NCI-H526 treated with DMSO at 0.1 percent for 48 hours (cell line): ENCODE results near the gene RCAN2.

ENCODE experiments used
- DNase-seq: peaks from one replicate; lab custom pipeline; 2025; lab: John Stamatoyannopoulos, UW

Gene RCAN2

DNA sequence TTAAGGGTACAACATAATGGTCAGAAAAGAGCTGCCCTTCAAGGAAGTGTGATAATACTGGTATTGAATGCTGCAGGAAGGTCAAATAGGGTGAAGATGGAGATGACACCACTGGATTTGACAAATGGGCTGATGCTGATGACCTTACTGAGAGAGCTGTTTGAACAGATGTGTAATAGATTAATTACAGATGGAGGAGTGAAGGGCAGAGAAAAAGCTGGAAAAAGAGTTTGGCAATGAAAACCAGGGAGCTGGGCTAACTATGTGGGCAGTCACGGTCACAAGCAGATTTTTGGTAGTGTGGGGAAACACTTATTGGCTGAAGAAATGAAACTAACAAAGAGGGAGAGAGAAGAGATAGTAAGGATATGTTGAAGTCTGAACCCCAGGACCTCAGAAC, 236.9 kb downstream of the RCAN2 start:
- DNase-seq, result no peak

DNA sequence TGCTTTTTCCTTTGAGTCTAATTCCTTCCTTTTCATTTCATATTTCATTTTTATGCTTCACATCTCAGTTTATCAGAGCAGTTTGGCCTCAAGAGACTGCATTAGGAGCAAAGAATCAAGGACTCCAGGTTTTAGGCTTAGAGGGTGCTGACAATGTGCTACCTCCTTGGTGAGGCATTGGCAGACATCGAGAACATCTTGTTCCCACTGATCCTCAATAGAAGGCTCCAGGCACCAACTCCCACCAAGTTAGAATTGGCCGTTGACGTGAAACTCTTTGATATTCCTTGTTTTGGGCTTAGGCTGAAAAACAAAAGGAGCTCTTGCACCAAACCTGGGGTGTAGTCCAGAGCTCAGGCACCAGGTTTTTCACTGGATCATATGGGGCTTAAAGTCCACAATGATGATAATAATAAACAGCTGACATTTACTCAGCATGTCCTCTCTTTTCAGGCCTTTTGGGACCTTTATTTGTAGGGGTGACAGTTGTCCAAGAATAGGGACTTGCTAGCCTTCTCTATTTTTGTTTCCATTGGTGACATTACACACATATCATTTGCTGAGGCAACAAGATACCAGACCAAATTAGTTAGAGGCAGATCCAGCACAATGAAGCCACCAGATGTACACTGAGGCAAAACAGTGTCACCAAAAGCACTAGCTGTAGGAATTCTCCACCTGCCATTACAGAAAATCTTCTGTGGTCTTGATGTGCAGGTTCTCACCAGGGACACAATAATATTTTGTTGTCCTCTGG, 239.5 kb downstream of the RCAN2 start:
- no peak for DNase-seq

DNA sequence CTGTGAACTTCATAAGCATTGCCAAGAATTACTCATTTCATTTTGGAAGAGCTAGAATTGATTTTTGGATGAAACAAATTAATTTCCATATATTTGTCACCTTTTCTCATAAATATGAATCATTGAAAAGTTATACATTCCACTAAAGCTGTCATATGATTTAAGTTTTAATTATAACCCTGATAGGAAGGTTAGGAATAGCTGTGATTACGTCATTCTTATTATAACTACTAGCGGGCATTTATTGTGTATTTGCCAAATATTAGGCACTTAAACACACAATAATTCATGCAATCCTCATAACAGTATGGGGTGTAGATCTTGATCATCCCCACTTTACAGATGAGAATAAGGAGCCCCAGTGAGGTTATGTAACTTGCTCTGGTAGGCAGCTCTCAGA, 243.1 kb downstream of the RCAN2 start:
- no peak for DNase-seq

DNA sequence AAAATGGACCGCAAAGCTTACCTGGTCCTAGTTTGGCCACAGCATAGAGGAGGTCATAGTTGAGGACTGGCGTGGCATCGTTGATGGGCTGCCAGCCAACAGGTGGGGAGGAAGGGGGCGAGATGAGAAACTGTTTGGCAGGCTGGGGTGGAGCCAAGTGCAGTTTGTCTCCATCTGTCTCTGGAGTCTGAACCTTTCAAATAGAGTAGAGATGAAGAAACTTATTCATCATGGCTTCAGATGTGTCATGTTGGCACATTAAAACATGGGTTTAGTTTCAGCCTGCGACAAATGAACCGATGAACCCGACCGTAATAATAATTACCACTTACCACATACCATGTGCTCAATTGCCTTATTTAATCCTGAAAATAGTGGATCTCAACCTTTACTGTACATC, 244.5 kb downstream of the RCAN2 start:
- no peak for DNase-seq

DNA sequence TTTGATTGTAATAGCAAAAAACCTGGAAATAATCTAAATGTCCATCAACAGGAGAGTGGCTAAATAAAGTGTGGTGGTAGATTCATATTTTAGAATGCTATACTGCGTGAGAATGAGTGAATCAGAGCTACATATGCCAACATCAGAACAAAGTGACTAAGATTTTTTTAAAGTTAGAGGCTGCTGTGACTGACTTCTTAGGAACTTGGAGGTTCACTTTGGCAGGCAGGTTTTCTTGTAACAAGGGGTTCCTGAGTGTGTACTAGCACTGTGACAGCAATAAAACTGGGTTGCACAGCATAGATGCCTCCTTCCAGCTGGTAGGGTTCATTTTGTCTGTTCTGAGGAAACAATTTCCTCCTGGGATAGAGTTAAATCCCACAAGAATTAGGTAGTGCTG, 245.2 kb downstream of the RCAN2 start:
- no peak for DNase-seq

DNA sequence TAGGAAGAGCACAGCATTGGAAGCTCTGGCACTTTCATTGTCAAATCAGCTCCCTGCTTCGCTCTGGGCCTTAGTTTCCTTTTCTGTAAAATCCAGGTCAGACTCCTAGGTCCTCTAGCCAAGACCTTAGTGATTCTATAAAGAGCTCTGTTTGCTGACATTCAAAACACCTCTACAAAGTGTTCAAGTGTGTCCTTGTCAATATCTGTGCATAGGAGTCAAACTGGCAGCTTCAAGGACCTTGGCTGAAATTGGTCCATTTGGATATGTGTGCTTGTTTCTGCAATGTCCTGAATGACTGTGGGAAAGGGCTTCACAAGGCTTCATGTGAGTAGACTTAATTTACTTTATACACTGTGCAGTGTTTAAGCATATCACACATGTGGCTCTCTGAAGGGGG, 246.6 kb downstream of the RCAN2 start:
- DNase-seq, result no peak

DNA sequence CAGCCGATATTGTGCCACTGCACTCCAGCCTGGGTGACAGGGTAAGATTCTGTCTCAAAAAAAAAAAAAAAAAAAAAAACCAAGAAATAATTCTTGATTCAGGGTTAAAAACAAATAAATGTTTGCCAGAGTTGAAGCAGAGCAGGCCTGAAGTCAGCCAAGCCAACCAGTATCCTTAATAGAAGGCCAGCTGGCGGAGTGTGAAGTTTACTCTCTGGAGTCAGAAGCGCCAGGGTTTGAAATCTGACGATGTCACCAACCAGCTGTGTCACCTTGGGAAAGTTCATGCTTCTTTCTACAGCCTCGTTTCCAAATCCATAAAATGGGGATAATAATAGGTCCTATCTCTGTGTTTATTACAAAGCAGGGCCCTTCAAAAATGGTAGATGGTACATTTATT, 247.5 kb downstream of the RCAN2 start:
- no peak for DNase-seq

DNA sequence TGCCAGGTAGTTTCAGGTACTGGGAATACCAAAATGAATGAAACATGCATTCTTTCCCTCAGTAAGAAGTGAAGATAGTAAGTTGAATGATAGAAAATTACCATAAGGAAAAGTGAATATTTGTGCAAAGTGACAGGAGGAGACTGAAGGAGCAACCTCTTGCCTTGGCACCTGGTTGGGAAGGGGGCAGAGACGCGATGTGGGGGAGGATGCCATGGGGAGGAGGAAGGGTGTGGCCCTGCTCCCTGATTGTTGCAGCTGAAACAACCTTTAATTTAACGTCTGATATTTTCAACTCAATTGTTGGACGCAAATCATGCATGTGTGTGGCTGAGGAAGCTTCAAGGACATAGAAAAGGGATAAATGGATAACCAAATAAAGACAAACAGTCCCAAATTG, 248.3 kb downstream of the RCAN2 start:
- no peak for DNase-seq

DNA sequence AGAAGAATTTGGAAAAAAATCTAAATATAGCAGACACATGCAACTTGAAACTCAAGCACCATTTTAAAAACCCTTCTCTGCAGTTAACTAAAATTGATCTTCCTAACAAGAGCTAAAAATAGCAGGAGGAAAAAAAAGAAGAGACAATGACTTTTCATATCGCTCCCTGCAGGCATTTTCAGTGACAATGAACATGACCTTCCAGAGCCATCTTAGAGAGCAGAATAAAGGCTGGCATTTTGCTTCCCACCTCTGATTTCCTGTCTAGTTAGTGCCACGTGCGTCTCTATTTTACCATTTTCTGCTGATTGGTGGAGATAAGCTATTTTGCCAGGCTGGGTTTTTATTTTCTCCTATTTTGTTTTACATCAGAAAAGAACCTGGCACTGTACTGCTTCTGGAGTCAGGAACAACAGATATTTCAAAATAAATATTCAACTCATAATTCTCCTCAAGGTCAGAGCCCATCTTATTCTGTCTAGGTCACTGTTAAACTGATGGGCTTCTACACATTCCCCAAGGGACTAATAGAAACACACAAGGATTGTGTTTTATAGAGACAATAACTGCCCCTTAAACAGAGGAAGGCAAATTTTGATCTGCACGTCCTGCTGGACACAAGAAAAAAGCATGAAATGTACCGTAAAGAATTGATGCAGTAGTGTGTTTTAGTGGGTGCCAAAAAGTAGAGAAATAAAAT, 250.2 kb downstream of the RCAN2 start:
- DNase-seq, result no peak

DNA sequence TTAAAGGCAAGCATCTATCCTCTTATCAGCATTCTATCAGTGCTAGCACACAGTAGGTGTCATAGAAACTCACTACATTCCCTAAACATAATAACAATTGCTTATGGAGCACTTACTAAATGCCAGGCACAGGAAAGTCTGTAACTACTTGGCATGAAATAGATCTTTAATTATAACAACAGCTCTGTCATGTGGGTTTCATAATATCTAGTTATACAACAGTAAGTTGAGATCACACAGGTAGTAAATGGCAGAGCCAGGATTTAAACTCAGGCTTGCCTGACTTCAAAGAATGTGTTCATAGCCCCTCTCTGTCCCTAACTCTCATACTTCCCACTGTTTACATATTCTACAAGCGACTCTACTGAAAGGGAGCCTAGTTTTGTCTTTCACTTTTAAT, 254.5 kb downstream of the RCAN2 start:
- no peak for DNase-seq

DNA sequence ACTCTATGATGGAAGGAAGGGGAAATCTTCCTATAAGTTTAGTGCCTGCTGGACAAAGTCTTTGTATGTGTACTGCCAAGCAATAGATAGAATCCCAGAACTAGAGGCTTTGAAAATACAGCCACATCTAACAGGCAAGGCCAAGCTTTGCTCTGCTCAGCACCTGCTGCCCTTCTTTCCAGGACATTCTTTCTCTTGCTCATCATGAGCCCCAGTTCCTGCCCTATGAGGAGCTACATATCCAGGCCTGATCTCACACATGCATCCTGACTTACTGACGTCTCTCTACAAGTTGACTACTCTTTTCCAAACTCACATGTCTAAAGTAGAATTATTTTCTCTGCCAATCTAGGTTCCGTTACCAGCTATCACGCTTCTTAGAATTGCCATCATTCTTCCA, 256.0 kb downstream of the RCAN2 start:
- DNase-seq, result no peak

DNA sequence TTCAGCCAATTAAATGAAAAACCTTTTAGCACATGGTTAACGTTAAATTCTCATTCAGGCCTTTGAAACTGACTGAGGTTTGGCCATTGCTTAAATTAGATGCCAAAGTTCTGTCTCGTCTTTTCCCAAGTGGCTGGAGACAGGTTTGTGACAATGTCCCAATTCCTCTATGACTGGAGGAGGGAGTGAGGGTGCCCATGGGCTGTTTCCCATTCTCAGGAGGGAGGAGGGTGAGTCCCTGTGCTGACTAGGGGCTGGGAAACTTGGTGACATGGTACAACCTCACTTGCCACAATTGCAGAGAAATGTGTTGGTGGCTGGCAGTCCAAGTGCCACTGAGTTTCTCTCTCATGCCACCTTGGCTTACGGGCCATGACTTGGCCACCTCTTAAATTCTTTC, 256.5 kb downstream of the RCAN2 start:
- DNase-seq, result no peak

DNA sequence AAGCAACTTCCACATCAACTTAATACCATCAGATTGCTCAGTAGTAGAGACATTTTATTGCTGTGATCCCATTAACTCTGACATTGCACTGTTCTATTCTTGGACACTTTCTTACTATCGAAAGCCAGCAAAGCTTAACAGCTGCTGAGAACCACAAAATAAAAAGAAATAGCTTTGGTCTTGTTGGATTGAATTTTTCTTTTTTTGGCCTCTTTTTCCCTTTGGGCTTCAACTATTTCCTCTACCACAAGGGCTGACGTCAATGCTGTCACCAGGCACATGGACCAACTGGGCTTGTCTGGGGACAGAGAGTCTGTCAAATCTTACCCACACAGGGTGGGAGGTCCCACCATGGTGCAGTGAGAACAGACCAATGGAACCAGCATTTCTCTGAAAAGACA, 257.1 kb downstream of the RCAN2 start:
- DNase-seq, result no peak

DNA sequence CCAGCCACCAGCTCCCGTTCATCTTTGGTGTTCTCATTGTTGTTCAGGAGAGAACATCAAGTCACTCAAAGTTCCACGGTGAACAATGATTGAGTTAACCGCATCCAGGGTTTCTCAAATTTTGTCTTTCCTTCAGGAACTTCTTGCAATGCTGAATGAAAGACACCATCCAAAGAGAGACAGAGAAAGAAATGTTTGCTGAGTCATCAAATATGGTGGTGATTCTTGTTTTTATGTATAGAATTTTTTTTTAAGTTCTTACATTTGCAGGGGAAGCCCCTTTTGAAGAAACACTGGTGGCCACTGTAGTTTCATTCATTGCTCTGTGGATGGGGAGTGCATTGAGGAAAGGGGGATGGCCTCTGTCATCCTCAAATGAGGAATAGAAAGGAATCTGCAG, 258.1 kb downstream of the RCAN2 start:
- no peak for DNase-seq

DNA sequence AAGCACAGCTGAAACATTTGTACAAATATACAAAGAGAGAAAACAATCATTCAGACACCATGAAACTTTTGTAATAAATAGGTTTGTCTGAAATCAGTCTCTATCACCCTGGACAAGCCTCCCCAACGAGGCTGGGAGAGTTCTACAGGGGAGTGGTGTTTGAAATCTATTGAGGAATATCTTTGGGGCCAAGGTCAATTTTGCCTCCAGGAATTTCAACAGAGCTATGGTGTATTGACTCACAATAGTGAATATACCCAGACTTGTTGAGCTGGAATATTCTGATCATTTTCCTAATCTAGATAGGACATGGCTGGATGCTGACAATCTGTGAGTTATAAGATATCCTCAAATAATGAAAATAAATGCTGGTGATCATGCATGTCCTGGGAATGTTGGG, 269.0 kb downstream of the RCAN2 start:
- no peak for DNase-seq

DNA sequence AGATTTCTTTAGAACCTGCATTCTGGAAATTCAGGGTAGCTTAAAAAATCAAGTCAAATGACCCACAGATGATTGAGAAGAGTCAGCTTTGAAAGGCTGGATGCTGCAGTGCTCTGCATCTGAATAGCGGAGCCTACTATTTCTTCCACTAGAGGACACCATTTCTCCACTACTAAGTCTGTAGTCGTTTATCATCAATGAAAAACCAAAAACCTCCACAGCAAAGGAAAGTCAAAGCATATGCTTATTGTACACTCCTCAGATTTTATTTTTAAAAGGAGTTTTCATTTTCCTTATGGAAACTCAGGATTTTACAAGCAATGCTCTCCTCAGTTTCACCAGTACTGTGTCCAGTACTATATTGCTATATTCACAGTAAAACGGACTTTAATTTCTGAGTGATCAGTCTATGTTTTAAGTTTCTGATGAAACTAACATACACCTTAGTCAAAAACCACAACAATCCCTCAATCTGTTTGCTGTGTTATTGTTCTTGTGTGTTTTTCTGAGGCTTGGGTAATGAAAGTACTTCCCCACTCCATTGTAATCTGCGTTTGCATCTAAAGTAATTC, 269.9 kb downstream of the RCAN2 start:
- DNase-seq, result peak; percentile 37

DNA sequence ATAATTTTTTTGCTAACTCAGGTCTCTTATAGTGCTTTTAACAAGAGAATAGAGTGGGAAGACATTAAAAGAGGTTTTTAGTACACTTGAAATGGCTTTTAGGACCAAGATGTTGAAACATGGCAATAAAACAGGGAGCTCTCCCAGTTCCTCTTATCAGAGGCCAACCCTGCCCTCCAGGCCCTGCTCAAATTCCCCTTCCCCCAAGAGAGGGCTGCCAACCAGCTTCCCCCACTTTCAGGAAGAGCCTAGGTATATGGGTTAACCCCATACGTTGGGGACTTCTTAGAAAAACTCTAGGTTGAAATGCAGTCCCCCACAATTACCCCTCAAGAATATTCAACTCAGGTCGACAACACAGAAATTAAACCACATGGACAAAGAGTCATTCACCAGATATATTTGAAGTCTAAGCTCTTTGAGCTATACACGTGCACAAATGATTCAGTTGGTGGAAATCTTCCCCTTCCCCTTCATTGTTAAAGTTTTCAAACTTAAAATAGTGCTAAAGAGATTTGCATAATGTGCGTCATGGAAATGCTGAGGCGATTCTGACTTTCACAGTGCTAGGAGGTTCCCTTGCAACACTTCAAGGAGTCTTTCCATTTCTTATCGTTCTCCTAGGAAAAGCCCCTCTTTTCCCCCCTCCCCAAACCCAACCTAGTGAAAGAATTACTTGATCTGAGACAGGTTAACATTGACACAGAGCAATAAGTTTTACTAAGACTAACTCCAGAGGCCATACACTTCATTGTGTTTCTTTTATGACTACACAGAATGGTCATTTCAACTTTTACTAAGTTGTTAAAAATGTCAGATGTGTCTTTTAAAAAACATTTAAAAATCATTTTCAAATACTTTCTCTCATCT, 270.7 kb downstream of the RCAN2 start:
- DNase-seq, result no peak

DNA sequence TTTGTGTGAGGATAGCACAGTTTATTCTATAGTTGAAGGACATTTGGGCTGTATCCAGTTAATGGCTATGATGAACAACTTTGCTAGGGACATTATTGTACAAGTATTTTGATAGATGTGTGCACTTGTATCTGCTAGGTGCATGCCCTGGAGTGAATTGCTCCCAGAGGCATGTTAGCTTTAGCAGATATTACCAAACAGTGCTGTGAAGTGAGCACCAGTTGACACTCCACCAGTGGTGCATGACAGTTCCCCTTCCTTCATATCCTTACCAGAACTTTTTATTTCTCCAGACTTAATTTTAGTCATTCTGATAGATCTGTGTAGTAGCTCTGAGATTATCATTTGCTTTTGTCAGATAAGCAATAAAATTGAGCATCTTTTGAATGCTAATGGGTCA, 271.6 kb downstream of the RCAN2 start:
- no peak for DNase-seq

DNA sequence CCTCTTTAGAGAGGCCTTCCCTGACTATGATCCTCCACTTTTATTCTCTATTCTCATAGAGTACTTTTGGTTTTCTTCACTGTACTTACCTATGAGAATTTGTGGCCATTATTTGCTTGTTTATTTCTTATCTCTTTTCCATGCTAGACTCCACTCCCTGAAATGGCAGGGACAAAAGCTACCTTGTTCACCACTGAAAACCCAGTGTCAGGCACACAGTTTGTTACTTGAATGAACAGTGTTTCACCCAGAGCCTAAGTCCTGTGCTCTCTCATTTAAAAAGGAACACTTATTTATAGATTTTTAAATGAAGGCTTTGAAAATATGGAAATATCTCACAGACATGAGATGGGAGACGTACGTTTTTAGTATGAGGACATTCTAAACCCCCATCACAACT, 272.8 kb downstream of the RCAN2 start:
- DNase-seq, result no peak

DNA sequence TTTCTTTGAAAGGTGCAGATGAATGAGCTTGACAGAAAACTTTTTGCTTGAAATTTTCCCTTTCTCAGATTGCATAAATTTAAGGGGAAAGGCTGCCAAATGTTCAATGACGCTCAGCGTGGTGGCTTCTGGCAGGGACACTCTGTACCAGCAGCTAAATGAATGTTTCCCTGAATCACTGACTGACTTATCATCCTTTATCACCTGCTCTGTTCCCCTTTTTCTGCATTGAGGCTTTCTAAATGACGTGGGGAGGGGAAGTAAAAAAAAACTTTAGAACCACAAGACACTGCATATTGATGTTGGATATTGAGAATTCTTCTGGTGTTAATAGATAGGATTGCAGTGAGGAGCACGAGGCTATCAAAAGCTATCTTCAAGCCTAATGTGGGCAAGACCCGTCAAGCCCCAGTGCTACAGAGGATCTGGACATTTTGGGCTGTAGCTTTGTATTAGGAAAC, 273.5 kb downstream of the RCAN2 start:
- no peak for DNase-seq

DNA sequence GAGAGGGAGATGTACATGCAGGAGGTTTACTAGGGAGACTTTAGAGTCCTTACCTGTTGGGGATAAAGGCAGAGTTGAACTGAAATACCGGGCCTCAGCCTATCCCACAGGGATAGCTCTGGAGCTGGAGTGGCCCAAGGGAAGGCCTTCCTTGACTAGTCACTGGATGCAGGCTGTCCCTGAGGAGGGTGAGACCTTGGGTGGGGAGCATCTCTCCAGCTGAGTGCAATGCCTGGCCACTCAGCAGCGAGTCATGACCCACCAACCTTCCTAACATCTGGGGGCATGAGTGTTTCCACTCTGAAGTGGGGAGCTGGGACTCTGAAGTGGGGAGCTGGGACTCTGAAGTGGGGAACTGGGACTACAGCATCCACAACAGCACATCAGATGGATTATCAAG, 274.4 kb downstream of the RCAN2 start:
- no peak for DNase-seq

DNA sequence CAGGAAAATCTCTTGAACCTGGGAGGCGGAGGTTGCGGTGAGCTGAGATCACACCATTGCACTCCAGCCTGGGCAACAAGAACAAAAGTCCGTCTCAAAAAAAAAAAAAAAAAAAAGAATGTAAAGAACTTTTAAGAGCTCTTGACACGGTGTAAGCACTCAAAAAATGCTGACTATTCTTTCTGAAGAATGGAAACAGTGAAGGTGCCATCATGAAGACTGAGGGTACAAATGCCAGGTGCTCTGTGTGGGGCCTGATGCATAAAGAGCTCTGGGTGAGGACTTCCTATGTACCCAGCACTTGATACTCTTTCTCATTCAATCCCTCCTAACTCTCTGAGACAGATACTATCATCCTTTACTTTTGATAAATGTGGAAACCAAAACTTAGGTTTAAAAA, 275.5 kb downstream of the RCAN2 start:
- DNase-seq, result no peak

DNA sequence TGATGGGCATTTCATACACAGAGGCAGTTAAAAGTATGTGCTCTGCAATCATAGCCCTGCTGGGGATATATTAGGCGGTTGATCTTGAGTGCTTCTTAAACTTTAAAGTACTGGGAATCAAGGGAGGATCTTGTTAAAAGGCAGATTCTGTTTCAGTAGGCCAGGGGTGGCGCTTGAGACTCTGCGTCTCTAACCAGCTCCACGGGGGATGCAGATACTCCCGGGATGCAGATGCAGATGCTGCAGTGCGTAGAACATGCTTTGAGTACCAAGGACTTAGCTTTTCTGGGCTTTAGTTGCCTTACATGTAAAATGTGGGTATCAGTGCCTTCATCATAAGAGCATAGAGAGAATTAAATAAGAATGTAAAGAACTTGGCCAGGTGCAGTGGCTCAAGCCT, 276.0 kb downstream of the RCAN2 start:
- no peak for DNase-seq
